ENCODE data around the gene PRSS56.

GRCh38 chr2:232523682-232524597 lies 3.8 kb downstream of the PRSS56 start:
- TF ChIP-seq CTCF (IDR thresholded peaks at IDR 0.05) (peak in 1 of 3 donors; percentile 8), POLR2A (IDR thresholded peaks at IDR 0.05) (no peak)

All from ovary (tissue), 3 donors.